ENCODE measurements around the gene RIN3.
"Not testable (repeated sequence)": the region's sequence is repeated elsewhere in the genome, so short reads cannot be mapped to it uniquely, and the experiment has no call there.

The RIN3 gene

GRCh38 chr14:92529903-92530302 lies 16.3 kb downstream of the RIN3 start:
- no peak for DNase-seq

- DNase-seq, result no peak
Observed at GRCh38 chr14:92531106-92531873, 17.7 kb downstream of the RIN3 start.

- no peak for DNase-seq
Observed at GRCh38 chr14:92532490-92533163, 19.0 kb downstream of the RIN3 start.

- DNase-seq, result no peak
Observed at GRCh38 chr14:92534932-92535643, 21.5 kb downstream of the RIN3 start.

GRCh38 chr14:92536231-92536630 lies 22.6 kb downstream of the RIN3 start:
- not testable (repeated sequence) for DNase-seq

- DNase-seq, result no peak
Observed at GRCh38 chr14:92538412-92538985, 24.9 kb downstream of the RIN3 start.

- DNase-seq, result no peak
Observed at GRCh38 chr14:92539419-92539818, 25.8 kb downstream of the RIN3 start.

GRCh38 chr14:92539875-92540274 lies 26.3 kb downstream of the RIN3 start:
- no peak for DNase-seq

- peak in 38 of 51 donors; percentile 16 to 84 (median 54) for DNase-seq
Observed at GRCh38 chr14:92540472-92541048, 27.0 kb downstream of the RIN3 start.

GRCh38 chr14:92542766-92543554 lies 29.4 kb downstream of the RIN3 start:
- no peak for DNase-seq

- no peak for DNase-seq
Observed at GRCh38 chr14:92544051-92544720, 30.6 kb downstream of the RIN3 start.

- no peak for DNase-seq
Observed at GRCh38 chr14:92546347-92547053, 32.9 kb downstream of the RIN3 start.

GRCh38 chr14:92549105-92549858 lies 35.7 kb downstream of the RIN3 start:
- DNase-seq, result peak in 1 of 51 donors; percentile 15

GRCh38 chr14:92549859-92550230 lies 36.3 kb downstream of the RIN3 start:
- DNase-seq, result peak in 3 of 51 donors; percentile 10 to 18 (median 11)

- DNase-seq, result no peak
Observed at GRCh38 chr14:92551044-92551841, 37.7 kb downstream of the RIN3 start.

- no peak for DNase-seq
Observed at GRCh38 chr14:92552066-92552465, 38.5 kb downstream of the RIN3 start.

GRCh38 chr14:92553438-92553837 lies 39.9 kb downstream of the RIN3 start:
- no peak for DNase-seq

Measured in hypothalamus (tissue), 51 donors.